Measurements from ENCODE around the gene SP2. TPM values are rescaled to one million over a fixed set of nuclear protein-coding genes. Genes with fewer than 3 reads are reported as not detected.

Gene SP2
- polyA plus RNA-seq, 1 donor (not counting 4 experiments of a cell fraction or from before 2014, with no cell fraction given) = 2.1 TPM

DNA sequence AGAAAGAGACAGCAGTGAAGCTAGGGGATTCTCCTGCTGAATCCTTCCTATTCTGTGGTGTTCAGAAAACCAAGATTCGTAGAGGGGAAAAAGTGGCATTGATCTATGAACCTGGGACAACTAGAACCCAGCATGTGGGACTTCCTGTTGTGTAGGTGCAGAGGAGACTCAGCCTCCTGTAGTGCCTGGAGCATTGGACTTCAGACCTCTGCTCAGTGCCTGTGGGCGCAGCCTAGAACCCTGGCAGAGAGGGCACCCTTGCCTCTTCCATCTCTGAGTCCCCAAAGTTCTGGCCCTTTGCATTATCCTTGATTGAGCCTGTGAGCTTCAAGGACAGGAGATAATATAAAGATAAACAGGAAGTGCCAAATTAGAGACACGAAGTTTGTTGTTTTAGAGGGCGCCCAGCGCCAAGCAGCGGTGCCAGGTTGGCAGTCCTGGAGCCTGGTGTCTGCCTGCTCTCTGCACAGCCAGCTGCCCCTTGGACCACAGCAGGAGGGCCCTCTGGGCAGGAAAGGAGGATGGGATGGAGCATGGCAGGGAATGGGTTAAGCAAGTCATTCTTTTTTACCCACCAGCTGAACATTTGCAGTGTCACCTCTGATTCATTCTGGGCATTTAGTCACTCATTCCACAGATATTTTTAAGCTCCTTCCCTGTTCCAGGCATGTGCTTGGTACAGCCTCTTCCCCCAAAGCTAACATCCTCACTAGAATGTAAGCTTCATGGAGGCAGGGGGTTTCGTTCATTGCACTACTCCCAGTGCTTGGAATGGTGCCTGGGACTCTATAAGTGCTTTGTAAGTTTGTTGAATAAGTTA lies 33.2 kb upstream of the SP2 start:
- FAIRE-seq (peak; percentile 99), DNase-seq (ENCODE audit: low read depth, low spot score) (peak; percentile 38)
- Histone ChIP-seq H3K27ac (ENCODE audit: control insufficient read depth, insufficient read depth, low read length) (peak overlapping the region; percentile 65), H2AFZ (ENCODE audit: control insufficient read depth, low read length) (peak overlapping the region; percentile 80), H3K9me3 (ENCODE audit: control insufficient read depth, low read depth, low read length) (no peaks in the 10 kb centered on the region), H3K36me3 (ENCODE audit: control insufficient read depth in 2 of 2, extremely low read depth in 1 of 2, insufficient read depth in 2 of 2, low read length in 2 of 2) (no peaks in the 10 kb centered on the region), H3K9ac (ENCODE audit: control insufficient read depth, extremely low read depth, insufficient read depth, low read length) (peak overlapping the region; percentile 0), H3K9me1 (ENCODE audit: control insufficient read depth, extremely low read depth, insufficient read depth, low read length) (no peaks in the 10 kb centered on the region), H3K79me2 (ENCODE audit: control insufficient read depth, insufficient read depth, low read length) (no peaks in the 10 kb centered on the region), H3K27me3 (ENCODE audit: control insufficient read depth, extremely low read depth, insufficient read depth, low read length) (no peaks in the 10 kb centered on the region), H4K20me1 (ENCODE audit: control insufficient read depth, extremely low read depth, insufficient read depth, low read length) (no peaks in the 10 kb centered on the region), H3K4me3 (ENCODE audit: control insufficient read depth in 2 of 3, extremely low read depth in 1 of 3, insufficient read depth in 2 of 3, low read depth in 1 of 3, low read length in 3 of 3) (no peak overlapping the region), H3K4me1 (ENCODE audit: control insufficient read depth, extremely low read depth, insufficient read depth, low read length) (peaks cover 24% of the 10 kb centered on the region), H3K4me2 (ENCODE audit: control insufficient read depth, extremely low read depth, insufficient read depth, low read depth, low read length) (peak overlapping the region; percentile 33)
- TF ChIP-seq, protein P1, sequence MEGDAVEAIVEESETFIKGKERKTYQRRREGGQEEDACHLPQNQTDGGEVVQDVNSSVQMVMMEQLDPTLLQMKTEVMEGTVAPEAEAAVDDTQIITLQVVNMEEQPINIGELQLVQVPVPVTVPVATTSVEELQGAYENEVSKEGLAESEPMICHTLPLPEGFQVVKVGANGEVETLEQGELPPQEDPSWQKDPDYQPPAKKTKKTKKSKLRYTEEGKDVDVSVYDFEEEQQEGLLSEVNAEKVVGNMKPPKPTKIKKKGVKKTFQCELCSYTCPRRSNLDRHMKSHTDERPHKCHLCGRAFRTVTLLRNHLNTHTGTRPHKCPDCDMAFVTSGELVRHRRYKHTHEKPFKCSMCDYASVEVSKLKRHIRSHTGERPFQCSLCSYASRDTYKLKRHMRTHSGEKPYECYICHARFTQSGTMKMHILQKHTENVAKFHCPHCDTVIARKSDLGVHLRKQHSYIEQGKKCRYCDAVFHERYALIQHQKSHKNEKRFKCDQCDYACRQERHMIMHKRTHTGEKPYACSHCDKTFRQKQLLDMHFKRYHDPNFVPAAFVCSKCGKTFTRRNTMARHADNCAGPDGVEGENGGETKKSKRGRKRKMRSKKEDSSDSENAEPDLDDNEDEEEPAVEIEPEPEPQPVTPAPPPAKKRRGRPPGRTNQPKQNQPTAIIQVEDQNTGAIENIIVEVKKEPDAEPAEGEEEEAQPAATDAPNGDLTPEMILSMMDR (optimal IDR thresholded peaks at IDR 0.05 in 1 of 3, IDR thresholded peaks at IDR 0.05 in 1 of 3, conservative IDR thresholded peaks at IDR 0.05 in 1 of 3; ENCODE audit: extremely low read depth in 1 of 3, insufficient read depth in 2 of 3, low read length in 3 of 3) = no peak
- TF ChIP-seq EZH2 (IDR thresholded peaks at IDR 0.05; ENCODE audit: low read length) = no peak
- dilution Hi-C loops (cut with MboI; ENCODE audit: extremely low pct_ligation_motif_present, low sequenced_read_pairs) = no loop called here

DNA sequence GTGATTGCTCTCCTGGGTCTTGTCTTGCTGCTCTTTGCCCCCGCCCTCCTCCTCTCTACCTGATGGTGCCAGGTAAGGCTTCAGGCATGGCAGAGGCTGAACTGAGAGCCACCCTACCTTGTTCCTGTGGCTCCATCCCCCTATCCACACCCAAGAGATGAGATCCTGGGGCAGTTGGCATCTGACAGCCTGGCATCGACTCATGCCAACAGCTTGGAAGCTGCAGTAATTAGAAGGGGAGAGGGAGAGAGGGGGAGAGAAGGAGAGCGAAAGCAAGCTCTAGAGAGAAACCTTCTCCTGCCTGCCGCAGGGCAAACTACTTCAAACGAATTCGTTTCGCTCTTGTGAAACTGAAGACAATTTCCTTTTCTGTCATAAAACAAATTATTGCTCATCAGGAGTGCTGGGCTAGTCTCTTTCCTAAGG lies 31.2 kb upstream of the SP2 start:
- Histone ChIP-seq H3K27me3 (ENCODE audit: control insufficient read depth, extremely low read depth, insufficient read depth, low read length) (peaks cover 6% of the 10 kb centered on the region), H2AFZ (ENCODE audit: control insufficient read depth, low read length) (peak overlapping the region; percentile 92), H3K36me3 (ENCODE audit: control insufficient read depth in 2 of 2, extremely low read depth in 1 of 2, insufficient read depth in 2 of 2, low read length in 2 of 2) (no peaks in the 10 kb centered on the region), H3K4me1 (ENCODE audit: control insufficient read depth, extremely low read depth, insufficient read depth, low read length) (peaks cover 24% of the 10 kb centered on the region), H3K79me2 (ENCODE audit: control insufficient read depth, insufficient read depth, low read length) (no peaks in the 10 kb centered on the region), H3K9me3 (ENCODE audit: control insufficient read depth, low read depth, low read length) (no peaks in the 10 kb centered on the region), H3K4me3 (ENCODE audit: control insufficient read depth in 2 of 3, extremely low read depth in 1 of 3, insufficient read depth in 2 of 3, low read depth in 1 of 3, low read length in 3 of 3) (peak overlapping the region in 2 of 3 experiments; percentile 48 to 56), H3K27ac (ENCODE audit: control insufficient read depth, insufficient read depth, low read length) (peak overlapping the region; percentile 22), H3K9me1 (ENCODE audit: control insufficient read depth, extremely low read depth, insufficient read depth, low read length) (no peaks in the 10 kb centered on the region), H4K20me1 (ENCODE audit: control insufficient read depth, extremely low read depth, insufficient read depth, low read length) (no peaks in the 10 kb centered on the region), H3K4me2 (ENCODE audit: control insufficient read depth, extremely low read depth, insufficient read depth, low read depth, low read length) (peak overlapping the region; percentile 80), H3K9ac (ENCODE audit: control insufficient read depth, extremely low read depth, insufficient read depth, low read length) (peak overlapping the region; percentile 20)
- DNase-seq (ENCODE audit: low read depth, low spot score) (no peak), FAIRE-seq (peak; percentile 76)
- TF ChIP-seq EZH2 (IDR thresholded peaks at IDR 0.05; ENCODE audit: low read length) = no peak
- TF ChIP-seq, protein P1 (optimal IDR thresholded peaks at IDR 0.05 in 1 of 3, IDR thresholded peaks at IDR 0.05 in 1 of 3, conservative IDR thresholded peaks at IDR 0.05 in 1 of 3; ENCODE audit: extremely low read depth in 1 of 3, insufficient read depth in 2 of 3, low read length in 3 of 3) = no peak
- dilution Hi-C loops (cut with MboI; ENCODE audit: extremely low pct_ligation_motif_present, low sequenced_read_pairs) = no loop called here

All from keratinocyte (primary cell).